B cell (primary cell): ENCODE measurements around the gene C19orf44.
"Not testable (repeated sequence)": the region's sequence is repeated elsewhere in the genome, so short reads cannot be mapped to it uniquely, and the experiment has no call there.

Experiments
- CTCF ChIP-seq: fragments of 200-600 bp; IDR thresholded peaks from one replicate; pipeline ENCODE4 v1.8.0; 2022; ENCODE audit warnings: antibody characterized with exemption, mild to moderate bottlenecking
- EZH2 ChIP-seq: IDR thresholded peaks from 2 replicates; pipeline ENCODE4 v1.6.1; 2012; ENCODE audit warnings: borderline replicate concordance, low read depth, mild to moderate bottlenecking, moderate library complexity, low read length; ENCODE audit not compliant: insufficient read depth, poor library complexity, severe bottlenecking

GRCh38 chr19:16486476-16486875 lies 9.7 kb upstream of the C19orf44 start:
- TF ChIP-seq CTCF, EZH2: not testable (repeated sequence)
